GM10248 (cell line): ENCODE data around the gene OFD1.

Experiments used
- CTCF ChIA-PET: fragments of 300-600 bp; sonication (Branson Sonifier 250); formaldehyde crosslinking; extraction: SDS; loops from one replicate; lab custom pipeline; 2021; ENCODE audit warnings: antibody characterized with exemption; lab: Yijun Ruan, JAX
- POLR2A ChIA-PET: fragments of 350-650 bp; sonication (Branson Sonifier 250); formaldehyde crosslinking; extraction: SDS; loops from one replicate; lab custom pipeline; 2020; ENCODE audit warnings: antibody characterized with exemption; lab: Yijun Ruan, JAX
- DNase-seq: peaks from one replicate; pipeline ENCODE4 v3.0.0; 2012; ENCODE audit errors: extremely low spot score
- CTCF ChIP-seq: IDR thresholded peaks from 2 replicates; pipeline ENCODE4 v1.5.1; 2012; ENCODE audit warnings: mild to moderate bottlenecking, low read depth; ENCODE audit errors: extremely low read depth, missing control alignments, control extremely low read depth

Gene OFD1

GRCh38 chrX:13732246-13733067 is 2.1 kb upstream of the OFD1 start:
- DNase-seq = no peak
- ChIA-PET CTCF (no interaction called here), POLR2A (no interaction called here)
- TF ChIP-seq CTCF = no peak

GRCh38 chrX:13733506-13733905 is 1.0 kb upstream of the OFD1 start:
- no peak for DNase-seq
- POLR2A ChIA-PET = interaction anchor here (2.2 kb wide), 1 partner anchor 64 kb away, joined by 8 read pairs; no protein-coding TSS in a partner anchor
- CTCF ChIA-PET = interaction anchor here (0.9 kb wide), 1 partner anchor 17 kb away, joined by 3 read pairs; no protein-coding TSS in a partner anchor
- TF ChIP-seq CTCF = no peak

GRCh38 chrX:13741695-13742094 is 7.1 kb downstream of the OFD1 start:
- no peak for DNase-seq
- CTCF ChIA-PET = interaction anchor here (0.8 to 2.1 kb wide), 3 partner anchors 9 to 17 kb away, joined by 3 to 7 read pairs (median 4); no protein-coding TSS in a partner anchor
- no peak for TF ChIP-seq CTCF
- POLR2A ChIA-PET = interaction anchor here (0.7 kb wide), 1 partner anchor 792 kb away, joined by 3 read pairs; no protein-coding TSS in a partner anchor

- DNase-seq = peak; percentile 60
- no peak for TF ChIP-seq CTCF
- CTCF ChIA-PET = interaction anchor here (1.5 to 2.1 kb wide), 2 partner anchors 8 to 17 kb away, joined by 4 to 7 read pairs; no protein-coding TSS in a partner anchor
- POLR2A ChIA-PET = interaction anchor here (0.6 kb wide), 1 partner anchor 73 kb away, joined by 3 read pairs; no protein-coding TSS in a partner anchor
Observed at GRCh38 chrX:13742397-13743176, 8.0 kb downstream of the OFD1 start.

GRCh38 chrX:13747836-13748235 is 13.3 kb downstream of the OFD1 start:
- peak; percentile 26 for TF ChIP-seq CTCF
- CTCF ChIA-PET = interaction anchor here (1.0 to 2.3 kb wide), 4 partner anchors 9 to 242 kb away, joined by 3 to 7 read pairs (median 4); no protein-coding TSS in a partner anchor
- POLR2A ChIA-PET = no interaction called here
- no peak for DNase-seq

DNA sequence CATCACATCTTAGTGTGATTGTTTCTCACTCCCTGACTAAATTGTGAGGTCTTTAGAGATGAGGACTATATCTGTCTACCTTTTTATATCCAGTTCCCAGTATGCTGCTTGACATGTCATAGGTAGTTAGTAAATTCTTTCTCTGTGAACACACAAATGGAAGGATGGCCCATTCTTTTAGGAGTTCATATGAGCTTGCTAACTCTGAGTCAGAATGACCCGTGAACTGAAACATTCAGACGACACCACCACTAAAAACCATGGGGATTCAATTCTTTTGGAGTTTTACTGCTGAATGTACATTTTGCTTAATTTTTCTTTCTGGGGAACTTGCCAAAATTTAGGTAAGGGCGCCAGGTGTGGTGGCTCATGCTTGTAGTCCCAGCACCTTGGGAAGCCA is 13.9 kb downstream of the OFD1 start:
- DNase-seq = no peak
- TF ChIP-seq CTCF = no peak
- CTCF ChIA-PET = interaction anchor here (1.0 to 3.4 kb wide), 6 partner anchors 8 to 243 kb away, joined by 3 to 13 read pairs (median 4); no protein-coding TSS in a partner anchor
- POLR2A ChIA-PET = no interaction called here
